Stimulated activated CD4-positive, alpha-beta T cell treated with anti-CD3 and anti-CD28 coated beads, Interleukin-12 subunit alpha, Interleukin-12 subunit beta, amount 100 ng/mL, for 48 hours (primary cell): Measurements from ENCODE around the gene MTARC2.

Source experiments
- DNase-seq, 3 donors: peaks; one replicate each; pipeline ENCODE4 v3.0.0-alpha.2; 2020; ENCODE audit warnings: low read depth in 2 of 3, low spot score in 1 of 3

Gene MTARC2

GRCh38 chr1:220767312-220768125, 19.4 kb downstream of the MTARC2 start:
- DNase-seq = no peak

DNA sequence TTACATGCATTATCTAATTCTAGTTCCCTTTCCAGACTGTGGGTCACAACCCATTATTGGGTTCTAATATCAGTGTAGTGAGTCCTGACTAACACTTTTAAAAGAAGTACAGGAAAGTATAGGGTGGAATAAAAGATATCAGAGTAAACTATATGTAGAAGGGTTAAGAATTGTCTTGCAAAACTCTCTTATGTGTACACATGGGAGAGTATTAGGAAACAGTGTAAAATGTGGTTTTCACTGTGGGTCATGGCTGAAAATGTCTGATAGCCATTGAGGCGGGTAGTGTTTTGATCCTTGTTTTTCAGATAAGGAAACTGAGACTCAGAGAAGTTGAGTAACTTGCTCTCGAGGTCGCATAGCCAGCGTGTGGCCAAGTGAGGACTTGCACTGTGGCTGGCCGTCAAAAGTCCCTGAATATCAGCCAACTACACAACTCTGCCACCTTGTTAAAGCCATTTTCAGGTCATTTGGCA, 20.0 kb downstream of the MTARC2 start:
- no peak for DNase-seq

GRCh38 chr1:220769205-220769604, 21.1 kb downstream of the MTARC2 start:
- DNase-seq = no peak

- no peak for DNase-seq
Measured at GRCh38 chr1:220770245-220770913, 22.3 kb downstream of the MTARC2 start.

- DNase-seq = no peak
Measured at GRCh38 chr1:220772846-220773245, 24.7 kb downstream of the MTARC2 start.

DNA sequence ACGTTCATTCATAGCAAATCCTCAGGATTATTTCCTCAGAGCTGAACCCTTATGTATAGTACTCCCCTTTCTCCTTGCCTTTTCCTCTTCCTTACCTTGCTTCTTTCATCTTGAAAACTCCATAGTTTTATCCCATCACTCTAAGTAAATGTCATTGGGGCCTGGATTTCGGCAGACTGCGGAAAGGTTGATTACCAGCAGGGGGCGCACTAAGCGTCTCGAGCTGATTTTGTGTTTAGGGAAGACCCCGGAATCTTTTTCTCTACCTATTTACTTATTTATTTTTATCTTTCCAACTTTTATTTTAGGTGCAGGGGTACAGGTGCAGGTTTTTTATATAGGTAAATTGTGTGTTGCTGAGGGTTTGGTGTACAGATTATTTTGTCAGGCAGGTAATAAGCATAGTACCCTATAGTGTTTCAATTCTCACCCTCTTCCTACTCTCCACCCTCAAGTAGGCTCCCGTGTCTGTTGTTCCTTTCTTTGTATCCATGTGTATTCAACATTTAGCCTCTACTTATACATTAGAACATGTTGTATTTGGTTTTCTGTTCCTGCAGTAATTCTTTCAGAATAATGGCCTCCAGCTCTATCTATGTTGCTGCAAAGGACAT, 27.2 kb downstream of the MTARC2 start:
- peak in 2 of 3 donors; percentile 15 to 24 for DNase-seq

GRCh38 chr1:220776254-220776653, 28.1 kb downstream of the MTARC2 start:
- DNase-seq = no peak

GRCh38 chr1:220776720-220777326, 28.7 kb downstream of the MTARC2 start:
- peak; percentile 47 to 67 (median 65) for DNase-seq

- DNase-seq = no peak
Measured at GRCh38 chr1:220783453-220783852, 35.3 kb downstream of the MTARC2 start.

DNA sequence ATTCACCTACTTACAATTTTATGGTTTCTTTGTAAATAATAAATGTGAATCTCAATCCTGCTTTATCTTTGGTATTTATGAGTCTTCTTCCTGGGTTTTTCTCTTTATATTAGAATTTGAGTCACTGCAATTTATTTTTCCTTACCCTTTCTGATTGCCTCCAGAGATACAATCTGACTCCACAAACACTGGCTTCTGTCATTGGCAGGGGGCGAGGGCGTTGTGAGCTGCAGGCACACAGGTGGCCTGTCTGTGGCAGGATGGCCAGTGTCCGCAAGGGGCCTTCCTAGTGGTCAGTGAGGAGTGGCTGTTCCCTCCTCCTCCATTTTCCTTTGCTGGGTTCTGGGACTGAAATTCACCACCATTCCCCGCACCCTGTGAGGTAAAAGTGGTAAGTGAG, 36.6 kb downstream of the MTARC2 start:
- DNase-seq = no peak

DNA sequence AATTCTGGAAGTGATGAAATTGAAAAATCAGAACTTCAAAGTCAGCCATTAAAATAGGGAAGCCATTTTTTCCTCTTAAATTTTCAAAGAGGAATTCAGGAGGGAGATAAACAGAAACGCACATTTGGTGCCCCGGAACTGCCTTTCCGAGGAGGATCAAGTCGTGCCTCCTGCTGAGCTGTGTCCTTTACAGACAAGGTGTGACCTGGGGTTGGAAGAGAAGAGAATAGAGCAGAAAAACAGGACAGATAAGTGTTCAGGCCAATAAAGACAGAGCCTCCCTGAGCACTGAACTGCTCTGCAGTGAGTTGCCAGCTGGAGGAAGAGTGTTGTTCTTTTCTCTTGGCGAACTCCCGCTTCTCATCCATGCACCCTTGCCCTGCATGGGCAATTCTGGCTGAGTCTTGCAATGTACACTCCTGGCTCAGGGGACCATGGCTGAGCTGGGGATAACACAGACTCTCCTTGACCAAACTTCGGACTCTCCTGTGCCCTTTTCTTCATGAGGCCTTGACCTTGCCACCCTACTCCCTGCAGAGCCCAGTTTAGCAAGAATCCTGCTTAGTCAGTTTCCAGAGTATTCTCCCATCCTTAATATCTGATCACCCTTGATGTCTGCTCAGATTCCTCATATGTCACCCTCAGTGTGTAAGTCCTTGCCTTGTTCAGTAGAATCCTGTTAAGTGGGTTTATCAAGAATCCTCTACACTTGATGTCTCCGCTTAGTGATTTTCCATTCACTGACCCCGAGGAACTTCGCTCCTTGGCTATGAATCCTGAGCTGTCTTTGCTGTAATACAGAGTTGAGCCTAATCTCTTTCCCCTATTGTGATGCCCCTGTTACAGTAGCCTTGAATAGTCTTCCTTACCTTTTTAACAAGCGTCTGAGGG, 37.3 kb downstream of the MTARC2 start:
- DNase-seq = no peak

DNA sequence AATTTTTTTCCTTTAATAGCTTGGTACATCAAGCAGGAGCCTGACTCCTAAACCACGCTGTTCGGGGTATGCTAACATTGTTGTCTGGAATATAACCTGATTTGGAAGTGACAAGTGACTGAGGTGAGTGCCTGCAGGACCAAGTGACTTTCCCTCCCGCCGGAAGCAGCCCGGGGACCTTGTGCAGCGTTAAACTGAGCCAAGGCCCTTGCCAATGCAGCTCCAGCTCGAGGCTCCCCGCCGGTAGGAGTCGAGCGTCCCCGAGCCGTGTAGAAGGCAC, 37.9 kb downstream of the MTARC2 start:
- DNase-seq = no peak

DNA sequence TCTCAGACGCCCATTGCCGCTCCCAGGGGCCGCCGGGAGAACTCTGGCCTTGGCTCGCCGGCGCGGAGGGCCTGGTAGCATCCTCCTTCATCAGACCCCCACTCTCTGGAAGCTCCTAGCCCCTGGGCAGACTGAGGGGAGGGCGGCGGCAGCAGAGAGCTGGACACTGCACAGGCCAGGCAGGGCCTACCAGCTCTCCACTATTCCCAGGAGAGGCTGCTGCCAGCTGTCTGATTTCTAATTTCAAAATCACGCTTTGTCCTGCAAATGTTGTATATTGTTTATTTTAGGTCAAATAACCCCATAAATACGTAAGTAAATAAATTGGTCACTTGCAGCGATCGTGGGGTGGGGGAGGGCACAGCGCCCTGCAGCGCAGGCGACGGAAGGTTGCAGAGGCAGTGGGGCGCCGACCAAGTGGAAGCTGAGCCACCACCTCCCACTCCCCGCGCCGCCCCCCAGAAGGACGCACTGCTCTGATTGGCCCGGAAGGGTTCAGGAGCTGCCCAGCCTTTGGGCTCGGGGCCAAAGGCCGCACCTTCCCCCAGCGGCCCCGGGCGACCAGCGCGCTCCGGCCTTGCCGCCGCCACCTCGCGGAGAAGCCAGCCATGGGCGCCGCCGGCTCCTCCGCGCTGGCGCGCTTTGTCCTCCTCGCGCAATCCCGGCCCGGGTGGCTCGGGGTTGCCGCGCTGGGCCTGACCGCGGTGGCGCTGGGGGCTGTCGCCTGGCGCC, 38.4 kb downstream of the MTARC2 start, which contains the start of gene MTARC1:
TSS of gene MTARC1 (plus strand) at position 577 of the 732 bp plus-strand sequence. CDS start at position 609, 32 bp downstream.
- DNase-seq = no peak

GRCh38 chr1:220787069-220787619, 39.0 kb downstream of the MTARC2 start:
- no peak for DNase-seq

DNA sequence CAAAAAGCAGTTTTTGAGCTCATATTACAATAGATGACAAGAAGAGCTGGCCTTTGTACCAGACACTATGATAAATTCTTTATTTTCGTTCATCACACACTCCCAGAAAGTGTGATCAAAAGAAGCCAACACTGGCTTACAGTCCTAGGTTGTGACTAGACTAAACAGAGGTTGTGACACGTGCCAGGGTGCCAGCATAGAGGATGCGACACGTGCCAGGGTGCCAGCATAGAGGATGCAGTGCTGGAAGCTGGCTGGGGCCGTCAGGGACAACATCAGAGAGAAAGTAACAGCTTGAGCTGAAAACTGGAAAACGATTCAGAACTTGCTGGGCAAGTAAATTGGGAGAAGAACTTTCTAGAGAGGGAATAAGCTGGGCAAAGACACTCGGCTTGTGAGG, 40.8 kb downstream of the MTARC2 start:
- no peak for DNase-seq

DNA sequence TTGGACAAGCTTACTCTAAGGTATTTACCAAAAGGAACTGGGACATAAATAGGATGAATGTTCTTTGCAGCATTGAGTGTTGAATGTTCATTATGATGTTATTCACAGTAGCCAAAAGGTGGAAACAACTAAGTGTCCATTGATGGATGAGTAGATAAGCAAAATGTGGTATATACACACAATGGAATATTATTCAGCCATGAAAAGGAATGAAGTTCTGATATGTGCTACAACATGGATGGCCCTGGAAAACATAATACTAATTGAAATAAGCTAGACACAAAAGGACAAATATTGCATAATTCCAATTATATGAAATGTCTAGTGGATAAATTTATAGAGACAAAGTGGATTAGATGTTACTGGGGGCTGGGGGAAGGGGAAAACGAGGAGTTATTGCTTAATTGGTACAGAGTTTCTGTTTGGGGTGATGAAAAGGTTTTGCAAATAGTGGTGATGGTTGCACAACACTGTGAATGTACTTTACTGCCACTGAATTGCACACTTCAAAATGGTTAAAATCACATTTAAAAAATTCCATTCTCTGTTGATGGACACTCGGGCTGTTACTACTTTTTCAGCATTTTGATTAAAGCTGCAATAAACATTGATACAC, 41.5 kb downstream of the MTARC2 start:
- no peak for DNase-seq

GRCh38 chr1:220791285-220791684, 43.2 kb downstream of the MTARC2 start:
- DNase-seq = no peak

GRCh38 chr1:220791956-220792355, 43.8 kb downstream of the MTARC2 start:
- DNase-seq = no peak

GRCh38 chr1:220796530-220796929, 48.4 kb downstream of the MTARC2 start:
- no peak for DNase-seq
